SHP77 (cell line): Measurements from ENCODE around the gene MARCHF3.

ENCODE experiments used
- DNase-seq, 2 experiments: peaks; one replicate each; lab custom pipeline; 2025; lab: John Stamatoyannopoulos, UW

The MARCHF3 gene

GRCh38 chr5:126983874-126984266 lies 46.5 kb downstream of the MARCHF3 start:
- no peak for DNase-seq

GRCh38 chr5:126982926-126983873 lies 47.2 kb downstream of the MARCHF3 start:
- no peak for DNase-seq

- no peak for DNase-seq
Measured at GRCh38 chr5:126982202-126982601, 48.2 kb downstream of the MARCHF3 start.

- DNase-seq = no peak
Measured at GRCh38 chr5:126981701-126982100, 48.7 kb downstream of the MARCHF3 start.

GRCh38 chr5:126981222-126981621 lies 49.1 kb downstream of the MARCHF3 start:
- no peak for DNase-seq

GRCh38 chr5:126978258-126978657 lies 52.1 kb downstream of the MARCHF3 start:
- no peak for DNase-seq

- no peak for DNase-seq
Measured at GRCh38 chr5:126976520-126977172, 53.7 kb downstream of the MARCHF3 start.

GRCh38 chr5:126975796-126976195 lies 54.6 kb downstream of the MARCHF3 start:
- DNase-seq = no peak

- DNase-seq = no peak
Measured at GRCh38 chr5:126973193-126973592, 57.2 kb downstream of the MARCHF3 start.

GRCh38 chr5:126972062-126972895 lies 58.1 kb downstream of the MARCHF3 start:
- no peak for DNase-seq

- DNase-seq = no peak
Measured at GRCh38 chr5:126971455-126972031, 58.8 kb downstream of the MARCHF3 start.

GRCh38 chr5:126970517-126971017 lies 59.8 kb downstream of the MARCHF3 start:
- no peak for DNase-seq

- DNase-seq = no peak
Measured at GRCh38 chr5:126969548-126969947, 60.8 kb downstream of the MARCHF3 start.

- no peak for DNase-seq
Measured at GRCh38 chr5:126967808-126968466, 62.4 kb downstream of the MARCHF3 start.

- no peak for DNase-seq
Measured at GRCh38 chr5:126965487-126965886, 64.9 kb downstream of the MARCHF3 start.

- DNase-seq = no peak
Measured at GRCh38 chr5:126965061-126965475, 65.3 kb downstream of the MARCHF3 start.

GRCh38 chr5:126963822-126964375 lies 66.5 kb downstream of the MARCHF3 start:
- DNase-seq = no peak

- DNase-seq = no peak
Measured at GRCh38 chr5:126961702-126962101, 68.7 kb downstream of the MARCHF3 start.

- DNase-seq = no peak
Measured at GRCh38 chr5:126961128-126961527, 69.2 kb downstream of the MARCHF3 start.

GRCh38 chr5:126959188-126959587 lies 71.2 kb downstream of the MARCHF3 start:
- no peak for DNase-seq

GRCh38 chr5:126956991-126957390 lies 73.4 kb downstream of the MARCHF3 start:
- DNase-seq = no peak
